ENCODE measurements around the gene ZCCHC24.

GRCh38 chr10:79396520-79396919, 48.9 kb downstream of the ZCCHC24 start:
- no peak for TF ChIP-seq MYC (IDR thresholded peaks at IDR 0.05; ENCODE audit: low read depth, low read length)
- TF ChIP-seq, protein P1, sequence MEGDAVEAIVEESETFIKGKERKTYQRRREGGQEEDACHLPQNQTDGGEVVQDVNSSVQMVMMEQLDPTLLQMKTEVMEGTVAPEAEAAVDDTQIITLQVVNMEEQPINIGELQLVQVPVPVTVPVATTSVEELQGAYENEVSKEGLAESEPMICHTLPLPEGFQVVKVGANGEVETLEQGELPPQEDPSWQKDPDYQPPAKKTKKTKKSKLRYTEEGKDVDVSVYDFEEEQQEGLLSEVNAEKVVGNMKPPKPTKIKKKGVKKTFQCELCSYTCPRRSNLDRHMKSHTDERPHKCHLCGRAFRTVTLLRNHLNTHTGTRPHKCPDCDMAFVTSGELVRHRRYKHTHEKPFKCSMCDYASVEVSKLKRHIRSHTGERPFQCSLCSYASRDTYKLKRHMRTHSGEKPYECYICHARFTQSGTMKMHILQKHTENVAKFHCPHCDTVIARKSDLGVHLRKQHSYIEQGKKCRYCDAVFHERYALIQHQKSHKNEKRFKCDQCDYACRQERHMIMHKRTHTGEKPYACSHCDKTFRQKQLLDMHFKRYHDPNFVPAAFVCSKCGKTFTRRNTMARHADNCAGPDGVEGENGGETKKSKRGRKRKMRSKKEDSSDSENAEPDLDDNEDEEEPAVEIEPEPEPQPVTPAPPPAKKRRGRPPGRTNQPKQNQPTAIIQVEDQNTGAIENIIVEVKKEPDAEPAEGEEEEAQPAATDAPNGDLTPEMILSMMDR (IDR thresholded peaks at IDR 0.05; ENCODE audit: extremely low read depth in 1 of 2, insufficient read depth in 1 of 2, low read depth in 1 of 2, low read length in 2 of 2) = no peak
- no peak for TF ChIP-seq POLR2A (IDR thresholded peaks at IDR 0.05; ENCODE audit: low read depth, low read length)
- TF ChIP-seq EZH2 (IDR thresholded peaks at IDR 0.05; ENCODE audit: borderline replicate concordance, low read depth, low read length, severe bottlenecking) = no peak
- no peak for TF ChIP-seq MAX (IDR thresholded peaks at IDR 0.05; ENCODE audit: insufficient read depth, insufficient read length)
- TF ChIP-seq POLR2AphosphoS5 (IDR thresholded peaks at IDR 0.05; ENCODE audit: insufficient read depth, low read depth, low read length) = no peak
- no peak for TF ChIP-seq JUN (IDR thresholded peaks at IDR 0.05; ENCODE audit: borderline replicate concordance, insufficient read depth, insufficient read length, low read depth)
- no peak for TF ChIP-seq FOS (IDR thresholded peaks at IDR 0.05; ENCODE audit: borderline replicate concordance, insufficient read depth, low read length)

All from endothelial cell of umbilical vein (primary cell).